Measurements from ENCODE around the gene DYSF.
A peak's percentile ranks its signal among the peaks of the same experiment; 100 is the strongest.

The DYSF gene

GRCh38 chr2:71530211-71530610, 76.8 kb downstream of the DYSF start:
- no peak for DNase-seq (ENCODE audit: low spot score)

GRCh38 chr2:71530641-71531332, 77.4 kb downstream of the DYSF start:
- DNase-seq (ENCODE audit: low spot score) = peak; percentile 78

- DNase-seq (ENCODE audit: low spot score) = no peak
Observed at GRCh38 chr2:71531522-71532047, 78.2 kb downstream of the DYSF start.

GRCh38 chr2:71532327-71532726, 79.0 kb downstream of the DYSF start:
- no peak for DNase-seq (ENCODE audit: low spot score)

- DNase-seq (ENCODE audit: low spot score) = no peak
Observed at GRCh38 chr2:71534201-71534600, 80.8 kb downstream of the DYSF start.

GRCh38 chr2:71534826-71535225, 81.5 kb downstream of the DYSF start:
- DNase-seq (ENCODE audit: low spot score) = no peak

- no peak for DNase-seq (ENCODE audit: low spot score)
Observed at GRCh38 chr2:71535526-71535925, 82.2 kb downstream of the DYSF start.

- DNase-seq (ENCODE audit: low spot score) = no peak
Observed at GRCh38 chr2:71536226-71536671, 82.9 kb downstream of the DYSF start.

- DNase-seq (ENCODE audit: low spot score) = no peak
Observed at GRCh38 chr2:71538241-71538640, 84.9 kb downstream of the DYSF start.

GRCh38 chr2:71538656-71539265, 85.4 kb downstream of the DYSF start:
- DNase-seq (ENCODE audit: low spot score) = no peak

GRCh38 chr2:71540818-71541217, 87.5 kb downstream of the DYSF start:
- no peak for DNase-seq (ENCODE audit: low spot score)

GRCh38 chr2:71544919-71545571, 91.7 kb downstream of the DYSF start:
- no peak for DNase-seq (ENCODE audit: low spot score)

- DNase-seq (ENCODE audit: low spot score) = peak; percentile 82
Observed at GRCh38 chr2:71545572-71546274, 92.4 kb downstream of the DYSF start.

GRCh38 chr2:71546275-71546638, 92.9 kb downstream of the DYSF start:
- DNase-seq (ENCODE audit: low spot score) = no peak

GRCh38 chr2:71546777-71547281, 93.5 kb downstream of the DYSF start:
- DNase-seq (ENCODE audit: low spot score) = no peak

- no peak for DNase-seq (ENCODE audit: low spot score)
Observed at GRCh38 chr2:71547616-71548285, 94.4 kb downstream of the DYSF start.

- peak; percentile 93 for DNase-seq (ENCODE audit: low spot score)
Observed at GRCh38 chr2:71548646-71549425, 95.5 kb downstream of the DYSF start.

GRCh38 chr2:71550801-71551630, 97.7 kb downstream of the DYSF start:
- no peak for DNase-seq (ENCODE audit: low spot score)

- no peak for DNase-seq (ENCODE audit: low spot score)
Observed at GRCh38 chr2:71551631-71551915, 98.2 kb downstream of the DYSF start.

GRCh38 chr2:71552356-71552755, 99.0 kb downstream of the DYSF start:
- DNase-seq (ENCODE audit: low spot score) = no peak
